NCI-H2029 (cell line): Measurements from ENCODE around the gene TSPEAR.
A peak's percentile ranks its signal among the peaks of the same experiment; 100 is the strongest.
"Not testable (repeated sequence)": the region's sequence is repeated elsewhere in the genome, so short reads cannot be mapped to it uniquely, and the experiment has no call there.

Source experiments
- DNase-seq: peaks from one replicate; lab custom pipeline; 2025; lab: John Stamatoyannopoulos, UW

Gene TSPEAR

GRCh38 chr21:44684077-44684476, 27.3 kb downstream of the TSPEAR start:
- DNase-seq, result no peak

- no peak for DNase-seq
These were observed 28.7 kb downstream of the TSPEAR start for GRCh38 chr21:44682580-44683151.

GRCh38 chr21:44681861-44682579, 29.4 kb downstream of the TSPEAR start, which contains the start of gene KRTAP12-1:
Gene KRTAP12-1, minus strand, starts transcription at chr21:44682163. Its CDS starts 40 bp downstream, at chr21:44682123.
- DNase-seq, result peak; percentile 84

- no peak for DNase-seq
These were observed 30.2 kb downstream of the TSPEAR start for GRCh38 chr21:44681152-44681551.

- no peak for DNase-seq
These were observed 33.5 kb downstream of the TSPEAR start for GRCh38 chr21:44677881-44678280.

- DNase-seq, result no peak
These were observed 39.5 kb downstream of the TSPEAR start for GRCh38 chr21:44671911-44672310.

- DNase-seq, result no peak
These were observed 40.5 kb downstream of the TSPEAR start for GRCh38 chr21:44670642-44671432.

- no peak for DNase-seq
These were observed 43.8 kb downstream of the TSPEAR start for GRCh38 chr21:44667612-44668011.

GRCh38 chr21:44666401-44667320, 44.7 kb downstream of the TSPEAR start, which contains the start of gene KRTAP12-2:
Gene KRTAP12-2, minus strand, starts transcription at chr21:44666927. Its CDS starts 41 bp downstream, at chr21:44666886.
- DNase-seq, result peak; percentile 28

- no peak for DNase-seq
These were observed 46.7 kb downstream of the TSPEAR start for GRCh38 chr21:44664691-44665090.

- not testable (repeated sequence) for DNase-seq
These were observed 49.8 kb downstream of the TSPEAR start for GRCh38 chr21:44661567-44661966.

GRCh38 chr21:44658913-44659595, 52.3 kb downstream of the TSPEAR start:
- no peak for DNase-seq

GRCh38 chr21:44658541-44658910, 52.8 kb downstream of the TSPEAR start:
- no peak for DNase-seq

GRCh38 chr21:44657635-44658540, 53.5 kb downstream of the TSPEAR start, which contains the start of gene KRTAP12-3:
Gene KRTAP12-3, plus strand, starts transcription at chr21:44657932. Its CDS starts 48 bp downstream, at chr21:44657980.
- no peak for DNase-seq

GRCh38 chr21:44656868-44657267, 54.5 kb downstream of the TSPEAR start:
- no peak for DNase-seq

- DNase-seq, result no peak
These were observed 56.7 kb downstream of the TSPEAR start, which contains the start of gene KRTAP12-4 for GRCh38 chr21:44654576-44655175. Gene KRTAP12-4, minus strand, starts transcription at chr21:44654659. Its CDS starts 45 bp downstream, at chr21:44654614.

GRCh38 chr21:44653656-44654575, 57.5 kb downstream of the TSPEAR start:
- DNase-seq, result no peak

- no peak for DNase-seq
These were observed 58.2 kb downstream of the TSPEAR start for GRCh38 chr21:44653123-44653522.
